H1 (cell line): ENCODE data around the gene DPP3. TPM values are rescaled to one million over a fixed set of nuclear protein-coding genes. Genes with fewer than 3 reads are reported as not detected.

Experiments used
- BCL11A ChIP-seq, 2 experiments: IDR thresholded peaks; one replicate each; pipeline ENCODE4 v1.6.1; 2011; ENCODE audit warnings: low read depth in 2 of 2, low read length in 2 of 2, mild to moderate bottlenecking in 2 of 2
- EZH2 ChIP-seq: fragments of 200-600 bp; sonication (generic); IDR thresholded peaks from 2 replicates; pipeline ENCODE4 v1.7.1; 2012; ENCODE audit warnings: low read depth, mild to moderate bottlenecking, moderate library complexity, low read length, inconsistent platforms; ENCODE audit not compliant: severe bottlenecking
- GABPA ChIP-seq: IDR thresholded peaks from 2 replicates; pipeline ENCODE4 v1.6.1; 2011; ENCODE audit warnings: mild to moderate bottlenecking, low read length, moderate library complexity, borderline replicate concordance; ENCODE audit not compliant: insufficient read depth
- HDAC2 ChIP-seq, 2 experiments: fragments of 300-600 bp in 1 of 2; sonication (generic) in 1 of 2; IDR thresholded peaks; 2 replicates each; pipeline ENCODE4 v1.6.1; 2011 to 2012; ENCODE audit warnings: low read depth in 2 of 2, low read length in 2 of 2, mild to moderate bottlenecking in 2 of 2, moderate library complexity in 2 of 2, borderline replicate concordance in 1 of 2, inconsistent platforms in 1 of 2
- KDM1A ChIP-seq: fragments of 200-600, 300-600 bp; sonication (generic); IDR thresholded peaks from 2 replicates; pipeline ENCODE4 v1.7.1; 2016; ENCODE audit warnings: mild to moderate bottlenecking, low read length, borderline replicate concordance
- KDM4A ChIP-seq: IDR thresholded peaks from one replicate; pipeline ENCODE4 v1.7.1; 2012; ENCODE audit warnings: low read depth, mild to moderate bottlenecking, moderate library complexity, low read length, inconsistent platforms; ENCODE audit not compliant: severe bottlenecking
- POLR2AphosphoS5 ChIP-seq: IDR thresholded peaks from 2 replicates; pipeline ENCODE4 v1.6.1; 2011; ENCODE audit warnings: low read depth, low read length
- RXRA ChIP-seq: IDR thresholded peaks from 2 replicates; pipeline ENCODE4 v1.6.1; 2011; ENCODE audit warnings: low read depth, mild to moderate bottlenecking, low read length, moderate library complexity; ENCODE audit not compliant: insufficient read depth
- SP1 ChIP-seq: IDR thresholded peaks from 2 replicates; pipeline ENCODE4 v1.6.1; 2011; ENCODE audit warnings: low read depth, low read length
- TEAD4 ChIP-seq: IDR thresholded peaks from 2 replicates; pipeline ENCODE4 v1.6.1; 2012; ENCODE audit warnings: low read depth, low read length, inconsistent platforms, mixed read lengths
- polyA plus RNA-seq, 7 experiments: library from polyadenylated mRNA; depleted of rRNA in 3 of 7; stranded (reverse) in 5 of 7; unstranded in 2 of 7; fragments of >200 nt in 5 of 7; fragments of 200-250 nt in 2 of 7; gene quantifications; 1 replicate in 5 of 7; 2 replicates in 1 of 7; 4 replicates in 1 of 7; pipeline versions ENCODE4 v1.2.1 to v1.2.3, GENCODE V29; 2011 to 2013; ENCODE audit warnings: missing spikeins in 2 of 7, mixed read lengths in 2 of 7
- total RNA-seq: library from RNA; stranded (reverse); fragmentation: NEBNext Ultra II Directional; extraction: Animal tissue kit (Norgen Biotek cat#: 25700); gene quantifications from 2 replicates; pipeline ENCODE4 v1.2.1, GENCODE V29; 2021

DPP3 gene
- total and polyA plus RNA-seq, 2 of the 8 experiments (the other 6 are each of a cell fraction or from before 2014, with no cell fraction given), result 75.1 to 82.7 TPM

GRCh38 chr11:66438504-66439466 is 41.4 kb upstream of the DPP3 start, which contains the start of gene MRPL11 (continued):
- TF ChIP-seq POLR2AphosphoS5 (peak; percentile 82; the same call in 1 of the 2 replicates), EZH2 (no peak), HDAC2 (IDR thresholded peaks at IDR 0.05; ENCODE audit: borderline replicate concordance in 1 of 2, low read depth in 2 of 2, low read length in 2 of 2) (peak in 1 of 2 experiments; percentile 69; a peak in 1 of 4 replicates), RXRA (0 out of 2 replicates have a peak, but pooled peaks have one; percentile 14), BCL11A (IDR thresholded peaks at IDR 0.05; ENCODE audit: low read depth in 2 of 2, low read length in 2 of 2) (no peak), TEAD4 (peak; percentile 81), KDM4A (peak; percentile 35), GABPA (no peak), KDM1A (peak; percentile 93), SP1 (peak; percentile 82; the same call in 1 of the 2 replicates)
